ENCODE data around the gene TM4SF20. TPM values are rescaled to one million over a fixed set of nuclear protein-coding genes. Genes with fewer than 3 reads are reported as not detected.

Gene TM4SF20
- total RNA-seq, 3 donors from 2014 or later (not counting 1 experiment from before 2014, with no cell fraction given) = not detected

DNA sequence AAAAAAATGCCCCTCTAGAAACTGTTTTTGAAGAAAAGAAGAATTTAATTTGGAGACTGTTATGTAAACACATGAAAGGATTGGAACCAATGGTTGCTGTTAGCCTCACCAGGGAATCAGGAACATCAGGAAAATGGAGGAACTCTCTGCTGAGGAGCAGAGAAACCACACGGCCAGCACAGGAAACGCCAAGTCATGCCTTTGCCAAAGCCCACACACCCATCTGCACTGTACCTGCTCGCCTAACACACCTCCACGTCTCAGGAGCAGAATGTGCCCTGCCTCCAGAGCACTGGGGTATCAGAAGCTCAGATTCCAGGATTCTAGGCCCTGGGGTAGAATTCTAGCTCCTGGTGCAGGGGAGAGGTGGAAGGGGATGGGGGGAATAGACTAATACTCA lies 18.5 kb upstream of the TM4SF20 start:
- TF ChIP-seq CTCF (IDR thresholded peaks at IDR 0.05) = no peak
- H3K4me1 Mint-ChIP-seq = no peaks in the 10 kb centered on the region
- Histone ChIP-seq H3K27me3 (ENCODE audit: control insufficient read depth, insufficient read depth, low read length) (no peaks in the 10 kb centered on the region), H3K27ac (ENCODE audit: low read length) (no peak overlapping the region), H3K36me3 (ENCODE audit: control insufficient read depth, insufficient read depth, low read length) (no peaks in the 10 kb centered on the region), H3K4me1 (ENCODE audit: control insufficient read depth, insufficient read depth, low read length) (no peaks in the 10 kb centered on the region), H3K4me3 (ENCODE audit: low read length) (no peak overlapping the region), H3K9me3 (ENCODE audit: control insufficient read depth, insufficient read depth, low read length) (no peaks in the 10 kb centered on the region)
- WGBS (ENCODE audit: insufficient coverage) = 14% methylated on average over 3 of the region's 4 CpGs
- no peak overlapping the region for H3K4me3 Mint-ChIP-seq
- DNase-seq = no peak
- ATAC-seq = no peak
- no peaks in the 10 kb centered on the region for H3K9me3 Mint-ChIP-seq
- peaks cover 0 to 5% of the 10 kb centered on the region in 2 donors for H3K27me3 Mint-ChIP-seq (ENCODE audit: low read depth in 2 of 2)
- no peaks in the 10 kb centered on the region for H3K36me3 Mint-ChIP-seq
- H3K27ac Mint-ChIP-seq = no peak overlapping the region
- intact Hi-C loops (cut with micrococcal nuclease) = no loop called here

DNA sequence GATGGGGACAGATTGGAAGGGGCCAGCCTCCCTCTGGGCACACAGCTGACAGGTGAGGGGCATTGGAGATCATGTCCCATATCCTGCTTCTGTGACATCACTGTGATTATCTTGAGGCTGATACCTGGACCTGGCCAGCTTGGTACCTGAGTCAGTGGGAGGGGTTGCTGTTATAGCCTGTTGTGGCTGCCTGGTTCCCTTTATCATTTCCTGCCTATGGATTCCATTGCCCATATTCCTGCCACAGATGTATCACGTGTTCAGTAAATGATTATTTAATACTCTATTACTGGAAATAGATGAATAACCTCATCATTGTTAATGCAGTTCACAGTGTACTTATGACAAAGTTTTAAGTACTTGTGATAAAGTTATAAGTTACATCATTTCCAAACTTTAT lies 16.4 kb upstream of the TM4SF20 start:
- no peak overlapping the region for H3K4me3 Mint-ChIP-seq
- WGBS (ENCODE audit: insufficient coverage) = no CpG with 5 or more reads among the region's 1 CpG
- Histone ChIP-seq H3K4me3 (ENCODE audit: low read length) (no peak overlapping the region), H3K27ac (ENCODE audit: low read length) (no peak overlapping the region), H3K9me3 (ENCODE audit: control insufficient read depth, insufficient read depth, low read length) (no peaks in the 10 kb centered on the region), H3K27me3 (ENCODE audit: control insufficient read depth, insufficient read depth, low read length) (no peaks in the 10 kb centered on the region), H3K36me3 (ENCODE audit: control insufficient read depth, insufficient read depth, low read length) (no peaks in the 10 kb centered on the region), H3K4me1 (ENCODE audit: control insufficient read depth, insufficient read depth, low read length) (no peaks in the 10 kb centered on the region)
- ATAC-seq (no peak), DNase-seq (no peak)
- no peaks in the 10 kb centered on the region for H3K36me3 Mint-ChIP-seq
- no peak overlapping the region for H3K27ac Mint-ChIP-seq
- H3K4me1 Mint-ChIP-seq = no peaks in the 10 kb centered on the region
- H3K27me3 Mint-ChIP-seq (ENCODE audit: low read depth in 2 of 2) = no peaks in the 10 kb centered on the region
- no peak for TF ChIP-seq CTCF (IDR thresholded peaks at IDR 0.05)
- intact Hi-C loops (cut with micrococcal nuclease) = no loop called here
- no peaks in the 10 kb centered on the region for H3K9me3 Mint-ChIP-seq

GRCh38 chr2:227394401-227394800 lies 15.3 kb upstream of the TM4SF20 start:
- 50% methylated on average over 2 of the region's 2 CpGs for WGBS (ENCODE audit: insufficient coverage)
- ATAC-seq (no peak), DNase-seq (no peak)
- TF ChIP-seq CTCF (IDR thresholded peaks at IDR 0.05) = no peak
- H3K27ac Mint-ChIP-seq = no peak overlapping the region
- H3K36me3 Mint-ChIP-seq = no peaks in the 10 kb centered on the region
- intact Hi-C loops (cut with micrococcal nuclease) = no loop called here
- Histone ChIP-seq H3K27me3 (ENCODE audit: control insufficient read depth, insufficient read depth, low read length) (no peaks in the 10 kb centered on the region), H3K36me3 (ENCODE audit: control insufficient read depth, insufficient read depth, low read length) (no peaks in the 10 kb centered on the region), H3K4me1 (ENCODE audit: control insufficient read depth, insufficient read depth, low read length) (no peaks in the 10 kb centered on the region), H3K9me3 (ENCODE audit: control insufficient read depth, insufficient read depth, low read length) (no peaks in the 10 kb centered on the region), H3K27ac (ENCODE audit: low read length) (no peak overlapping the region), H3K4me3 (ENCODE audit: low read length) (no peak overlapping the region)
- H3K9me3 Mint-ChIP-seq = no peaks in the 10 kb centered on the region
- no peaks in the 10 kb centered on the region for H3K4me1 Mint-ChIP-seq
- H3K27me3 Mint-ChIP-seq (ENCODE audit: low read depth in 2 of 2) = peaks cover 0 to 3% of the 10 kb centered on the region in 2 donors
- no peak overlapping the region for H3K4me3 Mint-ChIP-seq

GRCh38 chr2:227390468-227391256 lies 11.6 kb upstream of the TM4SF20 start:
- H3K4me3 ChIP-seq (ENCODE audit: low read length) = no peak overlapping the region
- no peaks in the 10 kb centered on the region for H3K4me1 Mint-ChIP-seq
- H3K27ac ChIP-seq (ENCODE audit: low read length) = no peak overlapping the region
- no peak for TF ChIP-seq CTCF (IDR thresholded peaks at IDR 0.05)
- H3K27me3 ChIP-seq (ENCODE audit: control insufficient read depth, insufficient read depth, low read length) = no peaks in the 10 kb centered on the region
- H3K36me3 Mint-ChIP-seq = no peaks in the 10 kb centered on the region
- no peak overlapping the region for H3K4me3 Mint-ChIP-seq
- ATAC-seq (no peak), DNase-seq (no peak)
- H3K9me3 ChIP-seq (ENCODE audit: control insufficient read depth, insufficient read depth, low read length) = no peaks in the 10 kb centered on the region
- H3K36me3 ChIP-seq (ENCODE audit: control insufficient read depth, insufficient read depth, low read length) = no peaks in the 10 kb centered on the region
- peaks cover 0 to 3% of the 10 kb centered on the region in 2 donors for H3K27me3 Mint-ChIP-seq (ENCODE audit: low read depth in 2 of 2)
- H3K4me1 ChIP-seq (ENCODE audit: control insufficient read depth, insufficient read depth, low read length) = peaks cover 4% of the 10 kb centered on the region
- no peaks in the 10 kb centered on the region for H3K9me3 Mint-ChIP-seq
- no peak overlapping the region for H3K27ac Mint-ChIP-seq
- intact Hi-C loops (cut with micrococcal nuclease) = no loop called here
- 94% methylated on average over 17 of the region's 17 CpGs for WGBS (ENCODE audit: insufficient coverage)

Measured in natural killer cell (primary cell).